ENCODE results near the gene CDH12. TPM values are rescaled to one million over a fixed set of nuclear protein-coding genes. Genes with fewer than 3 reads are reported as not detected.

Gene CDH12
- total and polyA plus RNA-seq, 7 donors, result 0.04 TPM; not detected in 6

DNA sequence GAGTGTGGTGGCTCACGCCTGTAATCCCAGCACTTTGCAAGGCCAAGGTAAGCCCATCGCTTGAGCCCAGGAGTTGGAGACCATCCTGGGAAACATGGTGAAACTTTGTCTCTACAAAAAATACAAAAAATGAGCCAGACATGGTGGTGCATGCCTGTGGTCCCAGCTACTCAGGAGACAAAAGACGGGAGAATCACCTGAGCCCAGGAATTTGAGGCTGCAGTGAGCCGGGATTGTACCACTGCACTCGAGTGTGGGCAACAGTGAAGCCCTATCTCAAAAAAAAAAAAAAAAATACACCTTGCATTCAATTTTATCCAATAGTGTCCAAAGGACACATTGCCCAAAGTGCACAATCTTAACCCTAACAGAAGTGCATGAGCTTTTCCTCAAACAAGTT is 372.8 kb downstream of the CDH12 start:
- DNase-seq, result no peak
- H3K4me3 ChIP-seq, result no peak overlapping the region
- H3K27me3 ChIP-seq, result no peaks in the 10 kb centered on the region
- intact Hi-C loops (cut with DNase I), result no loop called here
- H3K4me1 ChIP-seq, result no peaks in the 10 kb centered on the region
- no peak overlapping the region for H3K27ac ChIP-seq
- TF ChIP-seq POLR2AphosphoS5 (IDR thresholded peaks at IDR 0.05) (no peak), EP300 (IDR thresholded peaks at IDR 0.05) (no peak), POLR2A (IDR thresholded peaks at IDR 0.05) (no peak)
- TF ChIP-seq, protein P1, sequence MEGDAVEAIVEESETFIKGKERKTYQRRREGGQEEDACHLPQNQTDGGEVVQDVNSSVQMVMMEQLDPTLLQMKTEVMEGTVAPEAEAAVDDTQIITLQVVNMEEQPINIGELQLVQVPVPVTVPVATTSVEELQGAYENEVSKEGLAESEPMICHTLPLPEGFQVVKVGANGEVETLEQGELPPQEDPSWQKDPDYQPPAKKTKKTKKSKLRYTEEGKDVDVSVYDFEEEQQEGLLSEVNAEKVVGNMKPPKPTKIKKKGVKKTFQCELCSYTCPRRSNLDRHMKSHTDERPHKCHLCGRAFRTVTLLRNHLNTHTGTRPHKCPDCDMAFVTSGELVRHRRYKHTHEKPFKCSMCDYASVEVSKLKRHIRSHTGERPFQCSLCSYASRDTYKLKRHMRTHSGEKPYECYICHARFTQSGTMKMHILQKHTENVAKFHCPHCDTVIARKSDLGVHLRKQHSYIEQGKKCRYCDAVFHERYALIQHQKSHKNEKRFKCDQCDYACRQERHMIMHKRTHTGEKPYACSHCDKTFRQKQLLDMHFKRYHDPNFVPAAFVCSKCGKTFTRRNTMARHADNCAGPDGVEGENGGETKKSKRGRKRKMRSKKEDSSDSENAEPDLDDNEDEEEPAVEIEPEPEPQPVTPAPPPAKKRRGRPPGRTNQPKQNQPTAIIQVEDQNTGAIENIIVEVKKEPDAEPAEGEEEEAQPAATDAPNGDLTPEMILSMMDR (IDR thresholded peaks at IDR 0.05), result no peak
- 68 to 70% methylated on average over 5 of the region's 5 CpGs for WGBS, 2 donors
- no peaks in the 10 kb centered on the region for H3K9me3 ChIP-seq
- no peaks in the 10 kb centered on the region for H3K36me3 ChIP-seq

DNA sequence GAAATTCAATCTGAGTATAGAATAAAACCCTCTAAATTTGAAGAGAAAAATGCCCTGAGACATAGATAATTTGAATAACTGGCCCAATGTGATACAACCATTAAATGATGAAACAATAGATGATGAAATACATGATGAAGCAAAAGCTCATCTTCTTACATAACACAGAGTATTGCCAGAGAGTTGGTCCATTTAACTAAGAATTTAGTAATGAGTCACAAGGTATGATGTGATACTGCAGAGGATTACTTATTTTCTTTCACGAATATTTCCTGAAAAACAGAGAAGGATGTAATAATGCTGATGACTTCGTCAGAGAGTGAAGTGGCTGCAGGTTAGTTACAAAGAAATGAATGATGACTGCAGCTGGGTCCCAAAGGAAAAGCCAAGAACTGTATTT is 379.3 kb downstream of the CDH12 start:
- H3K27ac ChIP-seq, result no peak overlapping the region
- H3K9me3 ChIP-seq, result no peaks in the 10 kb centered on the region
- no peaks in the 10 kb centered on the region for H3K27me3 ChIP-seq
- no peak overlapping the region for H3K4me3 ChIP-seq
- no peak for DNase-seq
- H3K4me1 ChIP-seq, result no peaks in the 10 kb centered on the region
- intact Hi-C loops (cut with DNase I), result no loop called here
- TF ChIP-seq, protein P1 (IDR thresholded peaks at IDR 0.05), result no peak
- H3K36me3 ChIP-seq, result no peaks in the 10 kb centered on the region
- 78 to 84% methylated on average over 2 of the region's 2 CpGs for WGBS, 2 donors

DNA sequence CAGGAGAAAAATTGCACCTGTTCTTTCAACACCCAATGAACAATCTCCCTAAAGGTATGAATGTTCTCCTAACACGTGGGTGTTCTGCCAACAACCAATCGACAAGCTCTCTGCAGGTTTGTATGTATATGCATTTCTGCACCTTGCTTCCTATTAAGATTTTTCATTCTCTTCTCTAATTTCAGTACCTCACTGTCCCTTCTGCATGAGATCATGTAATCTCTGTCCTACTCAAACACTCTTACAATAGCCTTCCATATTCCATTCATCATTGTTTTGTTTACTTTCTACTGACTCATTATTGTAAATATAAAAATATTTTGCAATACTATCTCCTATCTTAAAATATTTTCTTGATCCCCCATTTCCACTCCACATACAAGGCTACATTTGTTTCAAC is 382.0 kb downstream of the CDH12 start:
- intact Hi-C loops (cut with DNase I), result no loop called here
- Histone ChIP-seq H3K4me1 (no peaks in the 10 kb centered on the region), H3K27me3 (no peaks in the 10 kb centered on the region), H3K9me3 (no peaks in the 10 kb centered on the region), H3K27ac (no peak overlapping the region), H3K36me3 (no peaks in the 10 kb centered on the region), H3K4me3 (no peak overlapping the region)
- DNase-seq, result no peak
- 59 to 81% methylated on average over 2 of the region's 2 CpGs for WGBS, 2 donors
- TF ChIP-seq POLR2A (IDR thresholded peaks at IDR 0.05) (no peak), POLR2AphosphoS5 (IDR thresholded peaks at IDR 0.05) (no peak), EP300 (IDR thresholded peaks at IDR 0.05) (no peak)
- TF ChIP-seq, protein P1 (IDR thresholded peaks at IDR 0.05), result no peak

DNA sequence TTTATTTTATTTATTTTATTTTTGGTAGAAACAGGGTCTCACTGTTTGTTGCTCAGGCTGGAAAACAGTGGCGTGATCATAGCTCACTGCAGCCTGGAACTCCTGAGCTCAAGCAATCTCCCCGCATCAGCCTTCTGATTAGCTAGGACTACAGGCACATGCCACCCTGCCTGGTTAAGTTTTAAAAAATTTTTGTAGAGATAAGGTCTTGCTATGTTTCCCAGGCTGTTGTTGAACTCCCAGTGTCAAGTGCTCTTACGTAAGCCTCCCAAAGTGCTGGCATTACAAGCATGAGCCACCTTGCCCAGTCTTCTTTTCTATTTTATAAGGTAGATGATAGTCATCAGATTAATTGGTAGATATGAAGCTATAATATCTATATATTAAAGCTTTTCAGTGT is 382.7 kb downstream of the CDH12 start:
- DNase-seq, result no peak
- intact Hi-C loops (cut with DNase I), result no loop called here
- no peaks in the 10 kb centered on the region for H3K27me3 ChIP-seq

DNA sequence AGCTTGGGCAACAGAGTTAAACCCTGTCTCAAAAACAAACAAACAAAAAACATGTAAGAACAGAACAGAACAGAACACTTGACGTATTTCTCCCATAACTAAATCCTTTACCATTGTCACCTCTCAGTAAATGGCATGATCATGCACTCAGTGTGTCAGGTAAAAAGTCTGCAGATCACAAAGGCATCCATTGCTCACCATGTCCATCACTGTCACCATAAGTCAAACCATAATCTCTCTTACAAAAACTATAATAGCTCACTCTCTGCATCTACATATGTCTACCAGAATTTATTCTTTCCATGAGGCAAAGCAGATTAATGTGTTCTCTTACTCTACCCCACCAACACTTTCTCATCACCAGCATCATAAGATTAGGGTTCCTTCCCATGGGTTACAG is 387.5 kb downstream of the CDH12 start:
- TF ChIP-seq, protein P1 (IDR thresholded peaks at IDR 0.05), result no peak
- TF ChIP-seq POLR2AphosphoS5 (IDR thresholded peaks at IDR 0.05) (no peak), EP300 (IDR thresholded peaks at IDR 0.05) (no peak), POLR2A (IDR thresholded peaks at IDR 0.05) (no peak)
- Histone ChIP-seq H3K4me3 (no peak overlapping the region), H3K36me3 (no peaks in the 10 kb centered on the region), H3K27me3 (no peaks in the 10 kb centered on the region), H3K9me3 (no peaks in the 10 kb centered on the region), H3K4me1 (no peaks in the 10 kb centered on the region), H3K27ac (no peak overlapping the region)
- WGBS, 2 donors, result 87% methylated on average over 1 of the region's 1 CpG
- DNase-seq, result no peak
- intact Hi-C loops (cut with DNase I), result no loop called here

More for the DNA sequence above, 382.7 kb downstream of the CDH12 start:
- no peak overlapping the region for H3K27ac ChIP-seq
- H3K4me3 ChIP-seq, result no peak overlapping the region
- no peaks in the 10 kb centered on the region for H3K4me1 ChIP-seq
- WGBS, 2 donors, result 86 to 92% methylated on average over 3 of the region's 3 CpGs
- H3K9me3 ChIP-seq, result no peaks in the 10 kb centered on the region
- TF ChIP-seq EP300 (IDR thresholded peaks at IDR 0.05) (no peak), POLR2AphosphoS5 (IDR thresholded peaks at IDR 0.05) (no peak), POLR2A (IDR thresholded peaks at IDR 0.05) (no peak)
- TF ChIP-seq, protein P1 (IDR thresholded peaks at IDR 0.05), result no peak
- H3K36me3 ChIP-seq, result no peaks in the 10 kb centered on the region
